PFSK-1 (cell line): ENCODE measurements around the gene RAD51B.

Experiments used
- POLR2AphosphoS5 ChIP-seq: IDR thresholded peaks from 2 replicates; pipeline ENCODE4 v1.6.1; 2012; ENCODE audit warnings: low read depth, mild to moderate bottlenecking, control low read depth, low read length, moderate library complexity
- SIN3A ChIP-seq: IDR thresholded peaks from 2 replicates; pipeline ENCODE4 v1.6.1; 2012; ENCODE audit warnings: mild to moderate bottlenecking, low read length, moderate library complexity, borderline replicate concordance; ENCODE audit not compliant: insufficient read depth
- TAF1 ChIP-seq: IDR thresholded peaks from 2 replicates; pipeline ENCODE4 v1.6.1; 2012; ENCODE audit warnings: low read length, control low read depth, borderline replicate concordance; ENCODE audit not compliant: insufficient read depth
- TF ChIP-seq, protein P1 (sequence below), 2 experiments: IDR thresholded peaks; 2 replicates each; pipeline versions ENCODE4 v1.6.1 to v1.8.0; 2011 to 2012; ENCODE audit warnings: low read depth in 2 of 2, low read length in 2 of 2, control low read depth in 1 of 2, inconsistent platforms in 1 of 2, mild to moderate bottlenecking in 1 of 2, moderate library complexity in 1 of 2; ENCODE audit not compliant: insufficient read depth in 1 of 2

DNA sequence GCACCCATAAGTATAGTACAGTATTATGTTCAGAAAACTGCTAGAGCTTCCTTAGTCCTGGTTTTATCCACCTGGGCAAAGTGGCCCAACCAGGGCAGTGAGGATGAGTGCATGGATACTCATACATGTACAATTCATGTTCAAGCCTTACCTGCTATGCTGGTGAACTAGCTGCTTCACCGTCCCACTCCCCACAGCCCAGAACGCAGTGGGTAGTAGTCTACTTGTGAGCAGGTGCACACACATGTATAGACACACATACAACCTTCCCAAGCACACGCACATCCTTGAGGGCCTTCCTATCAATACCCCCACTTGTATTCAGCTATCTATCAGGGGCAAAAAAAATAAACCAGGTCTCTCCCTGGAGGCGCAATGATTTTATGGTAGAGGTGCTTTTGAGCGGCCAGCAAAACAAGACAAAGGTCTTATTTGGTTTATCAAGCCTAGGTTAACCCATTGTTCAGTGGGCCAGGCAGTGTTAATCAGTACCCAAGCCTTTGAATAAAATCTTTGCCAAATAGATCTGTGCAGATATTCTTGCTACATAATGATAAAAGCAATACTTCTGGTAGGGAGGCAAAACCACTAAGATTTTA, 903.5 kb downstream of the RAD51B start:
- TF ChIP-seq POLR2AphosphoS5 (no peak), TAF1 (no peak), SIN3A (no peak)
- TF ChIP-seq, protein P1, sequence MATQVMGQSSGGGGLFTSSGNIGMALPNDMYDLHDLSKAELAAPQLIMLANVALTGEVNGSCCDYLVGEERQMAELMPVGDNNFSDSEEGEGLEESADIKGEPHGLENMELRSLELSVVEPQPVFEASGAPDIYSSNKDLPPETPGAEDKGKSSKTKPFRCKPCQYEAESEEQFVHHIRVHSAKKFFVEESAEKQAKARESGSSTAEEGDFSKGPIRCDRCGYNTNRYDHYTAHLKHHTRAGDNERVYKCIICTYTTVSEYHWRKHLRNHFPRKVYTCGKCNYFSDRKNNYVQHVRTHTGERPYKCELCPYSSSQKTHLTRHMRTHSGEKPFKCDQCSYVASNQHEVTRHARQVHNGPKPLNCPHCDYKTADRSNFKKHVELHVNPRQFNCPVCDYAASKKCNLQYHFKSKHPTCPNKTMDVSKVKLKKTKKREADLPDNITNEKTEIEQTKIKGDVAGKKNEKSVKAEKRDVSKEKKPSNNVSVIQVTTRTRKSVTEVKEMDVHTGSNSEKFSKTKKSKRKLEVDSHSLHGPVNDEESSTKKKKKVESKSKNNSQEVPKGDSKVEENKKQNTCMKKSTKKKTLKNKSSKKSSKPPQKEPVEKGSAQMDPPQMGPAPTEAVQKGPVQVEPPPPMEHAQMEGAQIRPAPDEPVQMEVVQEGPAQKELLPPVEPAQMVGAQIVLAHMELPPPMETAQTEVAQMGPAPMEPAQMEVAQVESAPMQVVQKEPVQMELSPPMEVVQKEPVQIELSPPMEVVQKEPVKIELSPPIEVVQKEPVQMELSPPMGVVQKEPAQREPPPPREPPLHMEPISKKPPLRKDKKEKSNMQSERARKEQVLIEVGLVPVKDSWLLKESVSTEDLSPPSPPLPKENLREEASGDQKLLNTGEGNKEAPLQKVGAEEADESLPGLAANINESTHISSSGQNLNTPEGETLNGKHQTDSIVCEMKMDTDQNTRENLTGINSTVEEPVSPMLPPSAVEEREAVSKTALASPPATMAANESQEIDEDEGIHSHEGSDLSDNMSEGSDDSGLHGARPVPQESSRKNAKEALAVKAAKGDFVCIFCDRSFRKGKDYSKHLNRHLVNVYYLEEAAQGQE (IDR thresholded peaks at IDR 0.05; ENCODE audit: insufficient read depth in 1 of 2, low read depth in 2 of 2, low read length in 2 of 2): no peak
